HL-60 (cell line): ENCODE data around the gene ERCC1.
A peak's percentile ranks its signal among the peaks of the same experiment; 100 is the strongest.
"Not testable (repeated sequence)": the region's sequence is repeated elsewhere in the genome, so short reads cannot be mapped to it uniquely, and the experiment has no call there.

Experiments
- DNase-seq, 2 experiments: peaks; one replicate each; pipeline ENCODE4 v3.0.0-alpha.2; 2010 to 2020; ENCODE audit warnings: low read depth in 1 of 2, low spot score in 1 of 2
- H3K27ac ChIP-seq: fragments of 250-450 bp; sonication (Bioruptor Pico); replicated peaks from 2 replicates; pipeline ENCODE4 v1.5.1; 2020; ENCODE audit warnings: mild to moderate bottlenecking, moderate library complexity
- H3K27me3 ChIP-seq: fragments of 250-450 bp; sonication (Bioruptor Pico); 2 replicates; pipeline ENCODE4 v1.5.1; 2021; ENCODE audit warnings: mild to moderate bottlenecking, moderate library complexity; ENCODE audit not compliant: insufficient read depth, poor library complexity, severe bottlenecking
- H3K4me3 ChIP-seq: replicated peaks from 2 replicates; pipeline ENCODE4 v1.5.1; 2011; ENCODE audit warnings: mild to moderate bottlenecking, control low read depth, low read length; ENCODE audit not compliant: insufficient read depth
- GABPA ChIP-seq: IDR thresholded peaks from 2 replicates; pipeline ENCODE4 v1.6.1; 2012; ENCODE audit warnings: low read depth
- POLR2AphosphoS5 ChIP-seq: IDR thresholded peaks from 2 replicates; pipeline ENCODE4 v1.6.1; 2012; ENCODE audit warnings: low read depth
- SPI1 ChIP-seq: IDR thresholded peaks from 2 replicates; pipeline ENCODE4 v1.6.1; 2012; ENCODE audit warnings: low read depth, mild to moderate bottlenecking, borderline replicate concordance
- TF ChIP-seq, protein P1 (sequence below): IDR thresholded peaks from 2 replicates; pipeline ENCODE4 v1.6.1; 2012; ENCODE audit warnings: low read depth; ENCODE audit not compliant: insufficient replicate concordance
- TF ChIP-seq, protein P2 (sequence below): IDR thresholded peaks from one replicate; pipeline ENCODE4 v1.5.1; 2011; ENCODE audit warnings: low read length, control low read depth, inconsistent platforms; ENCODE audit not compliant: insufficient read depth

The ERCC1 gene

DNA sequence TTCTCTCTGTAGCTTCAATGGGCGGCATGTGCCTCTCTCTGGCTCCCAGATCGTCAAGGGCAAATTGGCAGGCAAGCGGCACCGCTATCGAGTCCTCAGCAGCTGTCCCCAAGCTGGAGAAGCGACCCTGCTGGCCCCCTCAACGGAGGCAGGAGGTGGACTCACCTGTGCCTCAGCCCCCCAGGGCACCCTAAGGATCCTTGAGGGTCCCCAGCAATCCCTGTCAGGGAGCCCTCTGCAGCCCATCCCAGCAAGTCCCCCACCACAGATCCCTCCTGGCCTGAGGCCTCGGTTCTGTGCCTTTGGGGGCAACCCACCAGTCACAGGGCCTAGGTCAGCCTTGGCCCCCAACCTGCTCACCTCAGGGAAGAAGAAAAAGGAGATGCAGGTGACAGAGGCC, 15.6 kb downstream of the ERCC1 start:
- TF ChIP-seq SPI1 (no peak), GABPA (no peak), POLR2AphosphoS5 (no peak)
- TF ChIP-seq, protein P1, sequence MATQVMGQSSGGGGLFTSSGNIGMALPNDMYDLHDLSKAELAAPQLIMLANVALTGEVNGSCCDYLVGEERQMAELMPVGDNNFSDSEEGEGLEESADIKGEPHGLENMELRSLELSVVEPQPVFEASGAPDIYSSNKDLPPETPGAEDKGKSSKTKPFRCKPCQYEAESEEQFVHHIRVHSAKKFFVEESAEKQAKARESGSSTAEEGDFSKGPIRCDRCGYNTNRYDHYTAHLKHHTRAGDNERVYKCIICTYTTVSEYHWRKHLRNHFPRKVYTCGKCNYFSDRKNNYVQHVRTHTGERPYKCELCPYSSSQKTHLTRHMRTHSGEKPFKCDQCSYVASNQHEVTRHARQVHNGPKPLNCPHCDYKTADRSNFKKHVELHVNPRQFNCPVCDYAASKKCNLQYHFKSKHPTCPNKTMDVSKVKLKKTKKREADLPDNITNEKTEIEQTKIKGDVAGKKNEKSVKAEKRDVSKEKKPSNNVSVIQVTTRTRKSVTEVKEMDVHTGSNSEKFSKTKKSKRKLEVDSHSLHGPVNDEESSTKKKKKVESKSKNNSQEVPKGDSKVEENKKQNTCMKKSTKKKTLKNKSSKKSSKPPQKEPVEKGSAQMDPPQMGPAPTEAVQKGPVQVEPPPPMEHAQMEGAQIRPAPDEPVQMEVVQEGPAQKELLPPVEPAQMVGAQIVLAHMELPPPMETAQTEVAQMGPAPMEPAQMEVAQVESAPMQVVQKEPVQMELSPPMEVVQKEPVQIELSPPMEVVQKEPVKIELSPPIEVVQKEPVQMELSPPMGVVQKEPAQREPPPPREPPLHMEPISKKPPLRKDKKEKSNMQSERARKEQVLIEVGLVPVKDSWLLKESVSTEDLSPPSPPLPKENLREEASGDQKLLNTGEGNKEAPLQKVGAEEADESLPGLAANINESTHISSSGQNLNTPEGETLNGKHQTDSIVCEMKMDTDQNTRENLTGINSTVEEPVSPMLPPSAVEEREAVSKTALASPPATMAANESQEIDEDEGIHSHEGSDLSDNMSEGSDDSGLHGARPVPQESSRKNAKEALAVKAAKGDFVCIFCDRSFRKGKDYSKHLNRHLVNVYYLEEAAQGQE = no peak
- TF ChIP-seq, protein P2, sequence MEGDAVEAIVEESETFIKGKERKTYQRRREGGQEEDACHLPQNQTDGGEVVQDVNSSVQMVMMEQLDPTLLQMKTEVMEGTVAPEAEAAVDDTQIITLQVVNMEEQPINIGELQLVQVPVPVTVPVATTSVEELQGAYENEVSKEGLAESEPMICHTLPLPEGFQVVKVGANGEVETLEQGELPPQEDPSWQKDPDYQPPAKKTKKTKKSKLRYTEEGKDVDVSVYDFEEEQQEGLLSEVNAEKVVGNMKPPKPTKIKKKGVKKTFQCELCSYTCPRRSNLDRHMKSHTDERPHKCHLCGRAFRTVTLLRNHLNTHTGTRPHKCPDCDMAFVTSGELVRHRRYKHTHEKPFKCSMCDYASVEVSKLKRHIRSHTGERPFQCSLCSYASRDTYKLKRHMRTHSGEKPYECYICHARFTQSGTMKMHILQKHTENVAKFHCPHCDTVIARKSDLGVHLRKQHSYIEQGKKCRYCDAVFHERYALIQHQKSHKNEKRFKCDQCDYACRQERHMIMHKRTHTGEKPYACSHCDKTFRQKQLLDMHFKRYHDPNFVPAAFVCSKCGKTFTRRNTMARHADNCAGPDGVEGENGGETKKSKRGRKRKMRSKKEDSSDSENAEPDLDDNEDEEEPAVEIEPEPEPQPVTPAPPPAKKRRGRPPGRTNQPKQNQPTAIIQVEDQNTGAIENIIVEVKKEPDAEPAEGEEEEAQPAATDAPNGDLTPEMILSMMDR = no peak
- no peak for DNase-seq
- H3K4me3 ChIP-seq = no peak overlapping the region
- H3K27ac ChIP-seq = no peak overlapping the region
- no peaks in the 10 kb centered on the region for H3K27me3 ChIP-seq

DNA sequence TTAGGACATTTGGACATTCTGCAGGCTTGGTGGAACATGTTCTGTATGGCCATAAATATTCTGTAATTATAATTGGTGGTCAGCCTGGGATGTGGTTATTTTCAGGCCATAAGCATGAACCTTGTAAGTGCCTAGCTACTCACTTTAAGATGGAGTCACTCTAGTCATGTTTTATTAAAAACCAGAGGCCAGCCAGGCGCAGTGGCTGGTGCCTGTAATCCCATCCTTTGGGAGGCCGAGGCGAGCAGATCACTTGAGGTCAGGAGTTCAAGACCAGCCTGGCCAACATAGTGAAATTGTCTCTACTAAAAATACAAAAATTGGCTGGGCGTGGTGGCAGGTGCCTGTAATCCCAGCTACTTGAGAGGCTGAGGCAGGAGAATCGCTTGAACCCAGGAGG, 16.1 kb downstream of the ERCC1 start:
- H3K27ac ChIP-seq = peak overlapping the region; percentile 99
- H3K4me3 ChIP-seq = peak overlapping the region; percentile 99
- not testable (repeated sequence) for DNase-seq, H3K27me3 ChIP-seq

DNA sequence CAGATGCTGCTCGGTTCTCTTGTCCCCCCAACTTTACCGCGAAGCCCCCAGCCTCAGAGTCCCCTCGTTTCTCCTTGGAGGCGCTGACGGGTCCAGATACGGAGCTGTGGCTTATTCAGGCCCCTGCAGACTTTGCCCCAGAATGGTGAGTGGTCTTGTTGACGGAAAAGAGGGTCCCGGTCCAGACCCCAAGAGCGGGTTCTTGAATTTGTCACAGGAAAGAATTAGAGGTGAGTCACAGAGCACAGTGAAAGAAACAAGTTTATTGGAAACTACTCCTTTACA, 16.7 kb downstream of the ERCC1 start:
- no peak for DNase-seq
- no peaks in the 10 kb centered on the region for H3K27me3 ChIP-seq
- H3K4me3 ChIP-seq = peak overlapping the region; percentile 99
- TF ChIP-seq SPI1 (no peak), GABPA (no peak), POLR2AphosphoS5 (no peak)
- TF ChIP-seq, protein P2 = no peak
- TF ChIP-seq, protein P1 = no peak
- H3K27ac ChIP-seq = peak overlapping the region; percentile 99

DNA sequence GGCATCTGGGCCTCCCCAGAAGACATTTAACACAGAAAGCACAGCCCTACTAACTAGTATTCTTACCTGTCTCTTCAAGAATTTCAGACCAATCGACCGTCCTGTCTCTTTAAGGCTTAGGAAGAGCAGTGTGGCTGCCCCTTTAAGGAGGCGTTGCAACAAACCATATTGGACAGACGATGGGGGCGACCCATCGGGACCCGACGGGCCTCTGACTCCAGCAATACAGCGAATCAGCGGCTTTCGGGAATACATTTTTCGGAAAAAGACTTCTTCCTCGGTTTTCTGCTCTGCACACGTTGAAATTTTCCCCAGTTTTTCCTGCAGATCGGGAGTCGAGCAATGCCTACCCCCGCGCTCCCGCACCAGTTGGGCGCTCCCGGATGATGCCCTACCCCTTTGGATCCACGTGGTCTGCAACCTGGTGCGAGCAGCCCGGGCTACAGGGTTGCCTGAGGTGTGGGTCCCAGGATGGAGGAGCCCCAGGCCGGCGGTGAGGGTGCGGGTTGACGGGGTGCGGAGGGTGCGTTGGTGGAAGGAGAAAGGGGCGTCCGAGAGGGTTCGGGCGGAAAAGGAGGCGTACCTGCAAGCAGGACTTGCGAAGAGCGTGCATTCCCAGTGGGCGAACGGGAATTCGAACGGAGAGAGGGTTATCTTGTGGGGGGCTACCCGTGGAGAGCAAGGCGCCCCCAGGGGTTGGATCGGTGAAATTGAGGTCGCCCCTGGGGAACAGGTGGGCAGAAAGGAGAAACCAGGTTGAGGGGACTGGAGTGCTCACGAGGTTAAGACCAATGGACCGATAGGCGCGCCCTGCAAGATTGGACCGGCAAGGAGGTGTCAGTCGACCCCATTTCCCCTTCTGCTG, 17.3 kb downstream of the ERCC1 start, which contains the start of gene POLR1G:
POLR1G (plus strand) TSS at position 419 of the 865 bp plus-strand sequence; CDS start at position 472, 53 bp downstream.
- no peaks in the 10 kb centered on the region for H3K27me3 ChIP-seq
- TF ChIP-seq POLR2AphosphoS5 (peak; percentile 83), GABPA (no peak), SPI1 (no peak)
- TF ChIP-seq, protein P1 = peak; percentile 21
- peak; percentile 74 to 88 for DNase-seq
- peak within 1 kb of the TSS; percentile 99 for H3K27ac ChIP-seq
- peak within 1 kb of the TSS; percentile 99 for H3K4me3 ChIP-seq
